GM19372 (cell line): Measurements from ENCODE around the gene SNED1.

Experiments used
- ATAC-seq: cut with Tn5 transposase; IDR thresholded peaks from one replicate; pipeline ENCODE4 v1.9.1; 2021; ENCODE audit warnings: mild to moderate bottlenecking, low read depth, moderate library complexity; ENCODE audit not compliant: unreplicated experiment

The SNED1 gene

DNA sequence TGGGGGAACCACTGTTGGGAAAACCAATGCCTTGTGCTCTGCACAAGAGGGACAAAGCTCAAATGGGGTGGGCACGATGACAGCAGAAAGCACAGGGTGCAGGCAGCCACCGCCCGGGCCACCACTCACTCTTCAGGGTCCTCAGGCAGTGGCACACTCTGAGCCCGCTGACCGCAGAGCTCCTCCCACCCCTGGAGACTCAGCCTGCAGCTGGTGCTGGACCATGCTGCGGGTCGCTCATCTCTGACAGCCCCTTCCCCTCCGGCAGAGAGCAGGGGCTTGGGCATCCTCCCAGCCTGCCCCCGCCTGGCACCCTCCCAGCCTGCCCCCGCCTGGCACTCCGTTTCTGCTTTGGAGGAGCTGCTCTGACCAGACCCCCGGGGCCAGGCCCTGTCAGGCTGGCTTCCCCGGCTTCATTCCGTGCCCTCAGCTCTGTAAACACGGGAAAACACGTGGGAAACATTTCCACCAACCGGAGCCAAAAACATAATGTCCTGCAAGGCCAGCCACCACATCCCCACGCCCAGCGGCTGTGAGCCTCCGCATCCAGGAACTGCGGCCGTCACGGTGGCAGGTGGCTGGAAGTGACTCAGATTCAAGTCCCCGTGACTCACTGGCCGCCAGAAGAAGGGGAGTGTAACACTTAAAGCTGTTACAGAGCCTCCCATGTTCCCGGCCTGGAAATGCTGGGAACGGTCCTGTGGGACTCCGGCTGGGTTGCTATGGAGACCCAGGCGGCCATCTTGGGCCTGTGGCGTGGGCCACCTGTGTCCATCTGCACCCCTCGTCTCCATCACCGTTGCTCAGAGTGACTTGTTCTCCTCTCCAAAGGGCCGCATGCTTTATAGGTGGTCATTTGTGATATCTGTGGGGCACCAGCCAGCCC lies 6.8 kb upstream of the SNED1 start:
- no peak for ATAC-seq

DNA sequence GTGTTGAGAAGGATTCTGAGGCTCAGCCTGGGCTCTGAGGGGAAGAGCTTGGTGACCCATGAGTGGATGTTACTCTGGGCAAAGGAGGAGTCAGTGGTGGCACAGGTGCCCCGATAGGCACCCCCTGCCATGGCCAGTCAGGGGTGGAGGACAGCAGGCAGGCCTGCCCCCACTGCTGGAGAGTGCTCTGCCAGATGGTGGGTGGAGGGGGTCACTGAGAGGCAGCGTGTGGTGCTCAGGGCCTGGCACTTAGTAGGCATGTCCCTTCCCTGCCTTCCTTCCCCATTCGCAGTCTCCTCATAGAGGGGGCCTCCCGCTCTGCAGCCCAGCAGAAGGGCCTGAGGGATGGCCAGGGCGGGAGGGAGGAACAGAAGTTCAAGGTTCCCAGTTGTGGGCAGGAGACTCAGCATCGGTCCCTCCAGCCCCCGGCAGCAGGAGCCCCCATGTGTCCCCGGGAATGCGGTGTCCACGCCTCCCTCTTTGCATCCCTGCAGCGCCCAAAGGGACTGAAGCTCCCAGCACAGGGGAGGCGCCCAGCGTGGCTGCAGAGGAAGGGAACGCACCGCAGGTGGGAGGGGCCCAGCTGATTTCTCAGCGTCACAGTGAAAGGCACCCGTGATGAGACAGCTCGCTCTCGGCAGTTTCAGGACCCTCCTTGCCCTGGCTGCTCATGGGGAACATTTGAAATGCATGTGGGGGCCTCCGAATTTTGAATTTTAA lies 5.7 kb upstream of the SNED1 start:
- ATAC-seq: no peak

GRCh38 chr2:240993446-240994170 lies 4.8 kb upstream of the SNED1 start:
- ATAC-seq: no peak

DNA sequence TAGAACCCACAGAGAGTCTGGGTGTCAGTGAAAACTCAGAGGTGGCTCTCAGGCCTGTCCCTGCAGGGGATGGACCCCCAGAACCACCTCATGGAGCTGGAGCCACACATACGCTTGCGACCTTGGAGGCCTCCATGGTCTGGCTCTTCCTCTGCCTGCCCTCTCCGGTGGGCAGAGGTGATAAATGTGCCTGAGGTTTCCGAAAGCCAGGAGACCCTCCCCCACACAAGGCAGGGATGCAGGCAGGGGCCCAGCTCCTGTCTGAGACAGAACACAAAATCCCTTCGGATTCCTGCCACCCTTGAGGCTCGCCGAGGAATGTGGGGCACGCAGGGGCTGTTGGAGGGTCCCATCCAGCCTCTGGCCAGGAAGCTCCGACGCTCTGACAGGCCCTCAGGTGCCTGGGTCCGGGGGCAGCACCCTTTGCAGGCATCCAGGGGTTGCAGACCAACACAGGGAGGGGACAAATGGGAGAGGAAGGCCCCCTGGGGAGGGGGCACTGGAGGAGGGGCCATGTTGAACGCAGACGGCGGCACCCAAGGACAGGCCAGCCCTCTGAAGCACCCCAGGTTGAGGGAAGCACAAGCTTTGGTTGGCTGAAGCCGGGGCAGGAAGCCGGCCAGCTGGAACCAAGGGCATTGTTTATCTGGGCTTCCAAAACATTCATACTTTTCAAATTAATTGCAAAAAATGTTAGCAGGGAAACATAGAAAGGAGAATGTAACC lies 4.1 kb upstream of the SNED1 start:
- ATAC-seq: no peak

GRCh38 chr2:240995041-240996021 lies 3.1 kb upstream of the SNED1 start:
- ATAC-seq: no peak

DNA sequence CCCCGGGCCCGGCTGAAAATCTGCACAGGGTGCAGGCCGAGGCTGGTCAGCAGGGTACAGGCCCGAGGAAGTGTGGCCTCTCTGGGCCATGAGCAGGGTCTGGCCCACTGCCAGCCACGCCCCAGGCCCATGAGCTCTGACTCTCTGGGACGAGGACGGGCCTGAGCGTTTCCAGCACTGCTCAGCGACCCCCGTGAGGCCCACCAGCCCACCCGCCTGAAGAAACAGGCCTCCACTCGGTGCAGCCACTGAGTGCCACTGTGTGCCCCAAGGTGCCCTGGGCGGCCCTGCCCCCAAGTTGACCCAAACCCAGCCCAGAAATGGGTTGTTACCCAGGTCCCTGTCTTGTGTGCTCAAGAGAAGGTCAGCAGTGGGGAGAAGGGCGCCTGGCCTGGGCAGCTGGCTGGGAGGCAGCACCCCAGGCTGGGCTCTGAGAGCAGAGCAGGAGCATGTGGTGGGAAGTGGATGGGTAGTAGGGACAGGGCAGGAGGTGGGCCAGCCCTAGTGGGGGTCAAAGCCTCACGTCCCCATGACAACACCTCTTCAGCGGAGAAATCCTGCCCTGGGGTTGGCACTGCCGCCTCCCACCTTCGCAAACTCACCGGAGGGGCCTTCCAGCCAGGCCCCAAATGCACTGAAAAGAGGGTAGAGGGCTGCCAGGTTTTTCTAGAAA lies 2.1 kb upstream of the SNED1 start:
- ATAC-seq: no peak

GRCh38 chr2:240996834-240997140 lies 1.6 kb upstream of the SNED1 start:
- ATAC-seq: no peak

GRCh38 chr2:240997141-240997855 lies 1.1 kb upstream of the SNED1 start:
- ATAC-seq: no peak

- ATAC-seq: no peak
Observed at GRCh38 chr2:240998706-240998994, 232 bp downstream of the SNED1 start.

- no peak for ATAC-seq
Observed at GRCh38 chr2:240998995-240999791, 775 bp downstream of the SNED1 start.

DNA sequence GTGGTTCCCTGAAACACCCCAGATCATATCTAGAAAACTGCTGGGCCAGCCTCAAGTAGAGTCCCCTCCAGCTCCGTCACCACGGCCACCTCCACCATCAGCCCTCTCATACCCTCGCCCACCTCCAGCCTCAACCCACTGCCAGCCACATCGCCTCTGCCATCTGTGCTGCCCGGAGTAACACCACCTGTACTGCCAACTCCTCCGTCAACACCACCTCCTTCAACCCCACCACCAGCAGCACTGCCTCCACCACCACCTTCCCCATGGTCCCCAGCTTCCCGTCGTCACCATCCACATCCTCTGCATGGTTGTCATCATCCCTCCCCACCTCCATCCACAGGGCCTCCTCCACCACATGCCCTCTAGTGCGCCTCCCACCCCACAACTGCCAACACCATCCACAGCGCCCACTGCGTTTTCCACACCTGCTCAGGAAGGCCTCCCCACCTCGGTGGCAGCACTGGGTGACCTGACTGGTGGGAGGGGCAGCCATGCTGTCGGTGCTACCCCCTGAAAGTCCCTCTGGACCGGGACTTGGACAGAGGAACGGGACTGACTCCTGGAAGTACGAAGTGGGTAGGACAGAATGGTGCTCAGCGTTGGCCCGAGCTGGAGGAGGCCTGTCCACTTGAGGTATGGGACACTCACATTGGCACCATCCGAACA lies 1.6 kb downstream of the SNED1 start:
- no peak for ATAC-seq

DNA sequence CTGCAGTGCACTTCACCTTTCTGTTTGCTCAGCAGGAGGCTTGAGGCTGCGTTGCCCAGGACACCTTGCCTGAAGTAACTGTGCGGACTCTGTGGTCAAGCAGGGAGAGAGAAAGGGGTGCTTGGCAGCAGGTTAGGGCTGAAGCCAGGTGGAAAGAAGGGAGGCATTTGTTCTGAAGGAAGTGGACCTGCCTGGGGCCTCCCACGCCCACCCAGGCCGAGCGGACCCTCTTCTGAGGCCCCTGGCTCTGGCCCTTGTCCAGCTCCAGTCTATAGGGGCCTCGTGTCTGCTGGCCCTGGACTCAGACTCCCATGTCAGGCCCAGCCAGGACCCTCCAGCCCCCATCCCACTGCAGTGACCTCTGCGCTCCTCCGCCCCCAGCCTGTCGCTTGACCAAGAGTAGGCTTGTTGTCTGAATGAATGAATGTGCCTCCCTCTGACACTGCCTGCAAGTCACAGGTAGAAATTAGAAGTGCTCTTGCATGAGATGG lies 2.5 kb downstream of the SNED1 start:
- ATAC-seq: no peak

GRCh38 chr2:241001413-241002274 lies 3.2 kb downstream of the SNED1 start:
- ATAC-seq: no peak

DNA sequence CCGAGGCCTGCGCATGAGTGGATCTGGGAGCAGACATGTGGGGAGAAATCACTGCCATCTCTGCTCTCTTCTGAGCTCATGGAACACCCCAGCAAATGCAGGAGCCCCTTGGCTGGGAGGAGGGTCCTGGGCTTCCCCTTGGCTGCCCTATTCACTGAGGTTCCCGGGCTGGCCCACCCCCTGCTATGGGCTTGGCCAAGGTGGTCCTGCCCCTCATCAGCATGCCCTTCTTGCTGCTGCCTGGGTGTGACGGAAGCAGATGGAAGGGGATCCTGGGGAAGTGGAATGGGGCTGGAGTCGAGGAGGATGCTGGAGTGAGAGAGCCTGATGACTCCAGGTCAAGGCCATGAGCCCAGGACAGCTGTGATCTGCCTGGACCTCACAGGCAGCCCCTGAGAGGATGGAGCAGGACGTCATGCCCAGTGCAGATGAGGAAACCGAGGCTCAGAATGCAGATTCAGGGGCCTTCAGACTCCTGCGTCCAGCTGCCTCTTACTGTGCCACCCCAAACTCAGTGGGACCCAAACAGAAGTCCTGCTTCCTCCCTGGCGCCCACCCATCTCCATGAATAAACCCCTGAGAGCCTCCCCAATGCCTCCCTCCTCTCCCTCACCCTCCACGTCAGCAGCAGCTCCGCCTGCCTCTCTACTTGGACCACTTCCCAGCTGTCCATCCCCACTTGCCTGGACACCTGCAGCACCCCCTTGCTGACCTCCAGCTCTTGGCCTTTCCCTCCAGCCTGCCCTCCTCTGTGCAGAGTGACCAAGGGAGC lies 4.0 kb downstream of the SNED1 start:
- ATAC-seq: no peak

DNA sequence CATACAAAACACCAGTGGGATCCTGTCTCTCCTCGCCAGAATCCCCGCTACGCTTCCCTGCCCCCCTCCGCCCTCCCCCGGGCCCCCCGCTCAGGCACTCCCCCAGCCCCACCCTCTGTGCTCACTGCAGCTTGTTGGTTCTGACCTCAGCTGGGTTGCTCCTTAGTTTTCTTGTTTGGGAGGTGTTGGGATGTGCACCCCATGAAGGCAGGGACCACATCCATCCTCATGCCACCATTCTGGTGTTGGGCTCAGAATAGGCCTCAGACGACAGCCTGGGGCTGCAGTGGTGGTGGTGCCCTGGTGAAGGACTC lies 4.6 kb downstream of the SNED1 start:
- ATAC-seq: no peak

DNA sequence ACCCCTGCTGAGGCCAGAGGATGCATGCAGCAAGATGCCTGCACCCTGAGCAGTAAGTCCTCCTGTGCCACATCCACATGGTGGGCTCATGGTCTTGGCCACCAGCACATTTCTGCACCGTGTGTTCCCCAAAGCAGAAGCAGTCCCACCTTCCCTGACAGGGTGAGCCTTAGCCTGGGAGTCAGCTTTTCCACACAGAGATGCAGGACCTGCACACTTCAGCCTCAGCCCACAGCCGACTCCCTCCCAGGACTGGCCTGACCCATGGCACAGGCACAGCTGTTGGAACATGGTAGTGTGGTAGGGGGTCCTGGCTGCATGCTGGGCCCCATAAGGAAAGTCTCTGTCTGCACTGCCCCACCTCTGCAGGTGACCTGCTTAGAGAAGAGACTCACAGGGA lies 5.0 kb downstream of the SNED1 start:
- ATAC-seq: no peak
